K562 (cell line): ENCODE data around the gene CRACR2B. TPM values are rescaled to one million over a fixed set of nuclear protein-coding genes. Genes with fewer than 3 reads are reported as not detected.

ENCODE experiments used
- BRD9 ChIP-seq: fragments of 450-650 bp; IDR thresholded peaks from 2 replicates; pipeline ENCODE4 v1.6.1; 2018; ENCODE audit warnings: low read depth; ENCODE audit not compliant: partially characterized antibody
- CBX8 ChIP-seq: fragments of 200-600 bp; sonication (generic); IDR thresholded peaks from 2 replicates; pipeline ENCODE4 v1.6.1; 2012; ENCODE audit warnings: borderline replicate concordance, mixed run types, low read depth, mild to moderate bottlenecking, moderate library complexity, mixed read lengths, low read length, control low read depth, inconsistent platforms; ENCODE audit not compliant: poor library complexity, severe bottlenecking; ENCODE audit errors: extremely low read depth
- CHAMP1 ChIP-seq: fragments of 450-650 bp; IDR thresholded peaks from 2 replicates; pipeline ENCODE4 v1.6.1; 2016; ENCODE audit warnings: mild to moderate bottlenecking
- KHSRP ChIP-seq: fragments of 450-650 bp; IDR thresholded peaks from 2 replicates; pipeline ENCODE4 v1.6.1; 2017
- RNF219 ChIP-seq: fragments of 250-450 bp; sonication (Bioruptor Pico); IDR thresholded peaks from 2 replicates; pipeline ENCODE4 v1.5.0; 2022; ENCODE audit warnings: mild to moderate bottlenecking
- SAP30 ChIP-seq: fragments of 200-600 bp; sonication (generic); IDR thresholded peaks from 2 replicates; pipeline ENCODE4 v1.6.1; 2012; ENCODE audit warnings: borderline replicate concordance, low read depth, mild to moderate bottlenecking, moderate library complexity, low read length, control low read depth, inconsistent platforms; ENCODE audit not compliant: insufficient read depth, poor library complexity, severe bottlenecking
- SMAD1 ChIP-seq: fragments of 150-350 bp; IDR thresholded peaks from 2 replicates; pipeline ENCODE4 v1.6.1; 2014; ENCODE audit warnings: low read length, low read depth; ENCODE audit not compliant: partially characterized antibody
- SMARCA5 ChIP-seq: fragments of 450-650 bp; IDR thresholded peaks from 2 replicates; pipeline ENCODE4 v1.6.1; 2016
- YY1 ChIP-seq, 3 experiments: IDR thresholded peaks; 2 replicates each; pipeline ENCODE4 v1.6.1; 2011; ENCODE audit warnings: low read length in 2 of 3, mild to moderate bottlenecking in 2 of 3, moderate library complexity in 2 of 3, borderline replicate concordance in 1 of 3, control low read depth in 1 of 3, low read depth in 1 of 3; ENCODE audit not compliant: insufficient read depth in 3 of 3, insufficient replicate concordance in 2 of 3, control insufficient read depth in 1 of 3, insufficient read length in 1 of 3; ENCODE audit errors: extremely low read depth in 1 of 3
- ZBTB49 ChIP-seq: sonication (generic); formaldehyde crosslinking; IDR thresholded peaks from 2 replicates; pipeline ENCODE4 v1.8.0; 2022; ENCODE audit warnings: missing genetic modification reagents, mild to moderate bottlenecking, borderline replicate concordance
- ZNF277 ChIP-seq: fragments of 250-450 bp; sonication (Bioruptor Pico); IDR thresholded peaks from 2 replicates; pipeline ENCODE4 v1.8.0; 2022; ENCODE audit warnings: inconsistent platforms, mild to moderate bottlenecking, moderate library complexity, borderline replicate concordance
- ZNF354B ChIP-seq: fragments of 250-450 bp; sonication (Bioruptor Pico); IDR thresholded peaks from 2 replicates; pipeline ENCODE4 v1.4.0; 2020
- ZNF449 ChIP-seq: fragments of 250-450 bp; sonication (Bioruptor Pico); IDR thresholded peaks from 2 replicates; pipeline ENCODE4 v1.8.0; 2022; ENCODE audit warnings: moderate library complexity, mild to moderate bottlenecking, inconsistent platforms
- ZNF583 ChIP-seq: fragments of 250-450 bp; sonication (Bioruptor Pico); IDR thresholded peaks from 2 replicates; pipeline ENCODE4 v1.4.0; 2020
- ZNF699 ChIP-seq: fragments of 250-450 bp; sonication (Bioruptor Pico); IDR thresholded peaks from 2 replicates; pipeline ENCODE4 v1.8.0; 2021; ENCODE audit warnings: mild to moderate bottlenecking, moderate library complexity; ENCODE audit not compliant: insufficient replicate concordance
- polyA plus RNA-seq, 8 experiments: library from polyadenylated mRNA; depleted of rRNA in 4 of 8; stranded (reverse) in 5 of 8; unstranded in 3 of 8; fragments of >200 nt; fragmentation: Nextera tagmentation in 2 of 8; fragmentation: Illumina TruSeq in 1 of 8; extraction: Ambion mirVana in 2 of 8; extraction: Trizol in 1 of 8; gene quantifications; 2 replicates each; pipeline versions ENCODE4 v1.2.1 to v1.2.3, GENCODE V29; 2011 to 2014; ENCODE audit warnings: inconsistent platforms in 1 of 8, missing spikeins in 1 of 8
- total RNA-seq, 7 experiments: library from RNA; depleted of rRNA in 6 of 7; stranded (reverse); fragments of >200 nt in 6 of 7; fragmentation: Illumina TruSeq in 2 of 7; extraction: Trizol in 2 of 7; gene quantifications; 2 replicates each; pipeline versions ENCODE4 v1.2.1 to v1.2.3, GENCODE V29; 2011 to 2021; ENCODE audit warnings: low replicate concordance in 1 of 7

The CRACR2B gene
- total and polyA plus RNA-seq, 9 of the 15 experiments (the other 6 are each of a cell fraction or from before 2014, with no cell fraction given) = 0.10 to 51.0 (median 6.0) TPM

GRCh38 chr11:827146-827896, 398 bp upstream of the CRACR2B start (continued):
- TF ChIP-seq ZBTB49 (CRISPR knock-in tag) (no peak), ZNF699 (no peak), ZNF277 (CRISPR knock-in tag) (no peak), RNF219 (CRISPR knock-in tag) (no peak), SMARCA5 (0 out of 2 replicates have a peak, but pooled peaks have one; percentile 62), SMAD1 (no peak), CHAMP1 (no peak), ZNF583 (CRISPR knock-in tag) (no peak; the same call in 1 of the 2 replicates), BRD9 (no peak), SAP30 (no peak), ZNF354B (CRISPR knock-in tag) (no peak), KHSRP (no peak), CBX8 (no peak), YY1 (IDR thresholded peaks at IDR 0.05; ENCODE audit: borderline replicate concordance in 1 of 3, control insufficient read depth in 1 of 3, extremely low read depth in 1 of 3, insufficient read depth in 3 of 3, insufficient read length in 1 of 3, insufficient replicate concordance in 2 of 3, low read depth in 1 of 3, low read length in 2 of 3) (peak in 1 of 3 experiments; percentile 40), ZNF449 (CRISPR knock-in tag) (no peak)
